GM20000 (cell line): Measurements from ENCODE around the gene PSAP.

Experiments
- DNase-seq: peaks from one replicate; pipeline ENCODE4 v3.0.0; 2012; ENCODE audit warnings: low spot score
- CTCF ChIP-seq: IDR thresholded peaks from 2 replicates; pipeline ENCODE4 v1.5.1; 2012; ENCODE audit warnings: mild to moderate bottlenecking, control low read depth; ENCODE audit errors: extremely low read depth, missing control alignments

The PSAP gene

GRCh38 chr10:71770789-71771188, 80.3 kb downstream of the PSAP start:
- no peak for DNase-seq
- TF ChIP-seq CTCF, result no peak

GRCh38 chr10:71770255-71770654, 80.8 kb downstream of the PSAP start:
- no peak for DNase-seq
- TF ChIP-seq CTCF, result no peak

GRCh38 chr10:71769279-71769823, 81.7 kb downstream of the PSAP start:
- peak; percentile 61 for DNase-seq
- TF ChIP-seq CTCF, result no peak

- DNase-seq, result no peak
- TF ChIP-seq CTCF, result no peak
These were observed 83.5 kb downstream of the PSAP start for GRCh38 chr10:71767420-71768035.

GRCh38 chr10:71766717-71767419, 84.2 kb downstream of the PSAP start:
- TF ChIP-seq CTCF, result no peak
- peak; percentile 58 for DNase-seq
